NCI-H345 treated with DMSO at 0.1 percent for 48 hours (cell line): ENCODE measurements around the gene TGM2.

Source experiments
- DNase-seq: peaks from one replicate; lab custom pipeline; 2025; ENCODE audit not compliant: unreplicated experiment; lab: John Stamatoyannopoulos, UW

The TGM2 gene

DNA sequence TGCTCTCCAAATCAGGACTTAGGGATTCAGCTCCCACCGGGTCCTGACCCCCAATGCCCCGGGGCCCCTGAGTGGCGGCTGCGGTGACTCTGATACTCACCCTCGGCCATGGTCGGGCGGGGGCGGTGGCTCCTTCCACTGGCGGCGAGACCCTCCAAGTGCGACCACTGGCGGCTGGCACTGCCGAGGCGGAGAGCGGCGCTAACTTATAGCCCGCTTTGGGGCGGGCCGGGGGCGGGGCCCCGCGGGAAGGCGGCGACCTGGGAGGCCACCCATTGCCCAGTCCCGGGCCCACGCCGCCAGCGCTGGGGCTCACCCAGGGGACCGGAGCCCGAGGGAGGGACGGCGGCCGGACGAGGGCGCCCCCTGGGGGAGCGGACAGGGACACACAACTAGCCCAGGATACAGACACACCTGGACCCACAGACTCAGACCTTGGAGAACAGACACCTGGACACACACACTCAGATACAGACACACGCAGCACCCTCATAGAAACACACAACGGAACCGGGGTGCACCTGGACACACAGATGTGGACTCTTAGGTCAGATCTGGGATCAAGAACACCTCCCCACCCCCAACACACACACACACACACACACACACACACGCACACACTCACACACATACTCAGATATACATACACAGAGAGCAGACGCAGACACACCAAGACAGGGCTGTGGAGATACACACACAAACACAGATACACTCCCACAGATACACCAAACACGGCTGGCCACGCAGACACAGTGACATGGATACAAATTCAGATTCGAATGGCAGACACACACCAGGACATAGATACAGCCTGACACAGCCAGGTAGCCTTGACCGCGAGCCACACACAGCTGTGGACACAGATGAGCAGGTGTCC is at the start of gene TGM2:
TGM2 (minus strand) TSS at position 182 of the 877 bp plus-strand sequence; CDS start at position 110, 72 bp downstream.
- DNase-seq = no peak

DNA sequence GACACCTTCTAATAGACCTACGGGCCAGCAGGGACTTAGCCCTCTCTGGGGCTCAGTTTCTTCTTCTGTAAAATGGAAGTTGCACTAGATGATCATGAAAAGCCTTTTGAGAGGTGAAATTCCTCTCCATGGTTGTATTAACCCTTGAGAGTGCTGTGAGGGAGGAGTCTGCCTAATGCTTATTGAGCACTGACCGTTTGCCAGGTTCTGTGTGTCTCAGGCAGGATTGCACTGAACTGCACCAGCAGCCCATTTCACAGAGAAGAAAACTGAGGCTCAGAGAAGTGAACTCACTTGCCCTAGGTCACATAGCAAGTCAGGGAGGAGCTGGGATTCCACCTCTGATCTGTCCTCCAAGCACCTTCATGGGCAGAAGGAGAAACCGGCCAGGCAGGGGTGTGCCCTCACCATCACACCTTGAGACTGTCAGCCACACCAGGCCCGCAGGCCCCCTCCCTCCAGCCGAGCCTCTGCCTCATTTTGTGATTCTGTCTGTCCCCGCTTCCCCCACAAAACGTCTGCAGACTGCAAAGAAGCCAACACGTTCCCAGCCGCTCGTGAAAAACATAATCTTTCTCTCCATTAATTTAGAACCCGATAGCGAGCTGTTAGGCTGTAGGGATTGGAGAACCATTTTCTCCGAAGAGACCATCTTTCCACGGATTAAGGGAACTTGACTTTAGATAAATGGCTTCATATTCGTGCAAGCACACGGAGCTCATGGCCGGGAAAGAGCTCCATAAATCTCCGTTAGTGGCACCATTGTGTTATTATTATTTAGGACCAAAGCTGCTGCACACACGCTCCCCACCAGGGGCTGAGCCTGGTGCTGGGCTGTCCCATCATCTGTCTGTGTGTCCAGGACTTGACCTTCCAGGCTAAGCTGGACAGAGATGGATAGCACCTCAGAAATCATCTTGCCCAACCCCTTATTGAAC is 49.5 kb upstream of the TGM2 start:
- no peak for DNase-seq

DNA sequence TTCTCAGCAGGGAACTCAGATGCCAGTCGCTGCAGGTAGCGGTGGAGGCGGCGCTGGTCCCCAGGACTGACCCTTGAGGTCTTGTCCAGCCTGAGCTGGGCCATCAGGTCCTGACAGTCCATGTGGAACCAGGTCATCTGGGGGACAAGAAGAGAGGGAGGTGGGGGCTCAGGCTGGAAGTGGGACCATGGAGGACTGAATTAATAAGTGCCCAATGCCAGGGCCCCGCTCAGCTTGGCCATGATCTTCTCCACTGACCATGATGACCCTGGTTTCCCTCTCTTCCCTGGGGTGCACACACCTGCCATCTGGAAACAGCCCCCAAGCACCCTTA is 48.5 kb upstream of the TGM2 start:
- DNase-seq = no peak

DNA sequence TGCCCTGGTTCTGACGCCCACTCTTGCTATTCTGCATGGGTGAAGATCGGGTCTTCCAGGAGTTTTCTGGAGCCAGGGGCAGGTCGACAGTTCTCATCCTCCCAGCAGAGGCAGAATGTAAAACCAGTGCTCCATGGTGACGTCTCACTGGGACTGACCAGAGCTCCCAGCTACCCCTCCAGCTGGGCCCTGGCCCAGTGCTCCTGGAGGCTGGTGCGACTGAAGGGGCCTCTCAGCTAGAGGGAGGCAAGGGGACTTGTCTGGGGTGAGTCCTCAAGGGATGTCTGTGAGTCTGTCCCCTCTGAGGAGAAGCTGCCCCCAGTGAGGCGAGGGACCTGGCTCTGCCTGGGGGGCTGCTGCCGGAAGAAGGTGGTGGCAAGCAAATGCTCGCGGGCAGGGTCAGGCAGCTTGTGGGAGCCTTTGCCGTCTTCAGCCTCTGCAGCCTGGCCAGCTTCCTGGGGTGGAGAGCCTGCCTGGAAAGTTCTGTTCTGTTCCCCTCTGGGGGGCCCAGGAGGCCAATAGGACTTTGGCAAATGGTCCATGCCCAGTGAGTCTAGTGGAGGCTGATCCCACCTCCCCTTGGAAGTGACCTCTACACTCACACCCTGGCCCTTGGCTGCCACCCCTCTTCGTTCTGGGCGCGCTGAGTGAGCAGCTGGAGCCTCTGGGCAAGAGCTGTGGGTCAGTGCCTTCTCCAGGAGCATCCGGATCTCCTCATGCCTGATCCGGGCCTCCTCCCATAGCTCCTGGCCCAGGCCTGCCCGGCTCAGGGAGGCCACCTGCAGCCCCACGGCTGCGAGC is 47.9 kb upstream of the TGM2 start:
- no peak for DNase-seq

DNA sequence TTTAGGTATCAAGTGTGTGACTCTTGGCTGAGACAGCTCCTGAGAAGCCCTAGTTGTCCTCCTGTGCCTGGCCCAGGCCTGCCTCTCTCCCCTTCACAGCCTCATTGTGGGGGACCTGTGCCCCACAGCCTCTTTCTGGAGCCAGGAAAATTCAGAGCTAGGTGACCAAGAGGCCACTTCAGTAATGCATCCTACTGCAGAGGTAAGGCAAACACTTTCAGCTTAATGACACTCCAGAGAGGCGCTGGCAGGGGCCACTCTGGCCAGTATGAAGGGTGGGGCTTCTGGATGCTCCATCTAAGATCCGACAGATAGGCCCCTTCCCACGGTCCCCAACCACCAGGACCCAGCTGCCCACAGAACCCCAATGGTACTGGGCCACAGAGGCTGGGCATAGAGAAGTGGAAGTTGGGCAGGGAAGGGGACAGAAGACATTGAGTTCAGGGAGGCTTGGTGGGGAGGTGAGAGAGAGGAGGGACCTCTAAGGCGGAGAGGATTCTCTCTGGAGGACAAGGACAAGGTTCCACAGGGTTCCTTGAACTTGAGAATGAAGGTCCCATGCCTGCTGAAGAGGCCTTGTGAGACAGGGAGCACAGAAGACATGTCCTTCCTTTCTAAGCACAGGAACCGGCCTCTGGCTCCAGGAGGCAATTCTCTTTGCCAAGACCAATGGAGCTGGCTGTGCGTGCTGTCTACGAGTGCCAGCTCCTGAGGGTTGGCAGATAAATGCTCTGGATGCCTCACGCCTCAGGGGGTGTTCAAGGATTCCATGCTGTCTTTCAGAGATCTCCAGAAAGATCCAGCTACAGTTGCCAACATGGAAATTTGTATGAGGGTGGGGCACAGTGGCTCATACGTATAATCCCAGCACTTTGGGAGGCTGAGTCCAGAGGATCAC is 46.4 kb upstream of the TGM2 start:
- no peak for DNase-seq

DNA sequence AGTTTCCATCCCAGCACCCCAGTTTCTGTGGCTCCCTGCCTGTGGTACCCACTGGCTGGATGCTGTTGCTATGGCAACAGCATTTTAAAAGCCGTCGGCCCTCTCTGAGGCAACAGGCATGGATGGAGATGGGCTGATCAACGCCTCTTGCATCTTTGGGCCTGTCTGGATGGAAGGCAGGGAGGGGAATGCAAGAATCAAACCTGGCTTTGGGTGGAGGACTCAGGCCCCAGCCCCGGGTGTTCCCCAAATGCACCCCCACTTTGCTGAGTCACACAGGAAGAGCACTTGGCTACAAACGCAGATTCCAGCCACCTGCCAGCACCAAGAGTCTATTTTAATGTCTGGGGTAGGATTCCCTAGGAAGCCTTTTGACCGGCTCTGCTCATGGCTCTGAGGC is 45.7 kb upstream of the TGM2 start:
- DNase-seq = no peak

DNA sequence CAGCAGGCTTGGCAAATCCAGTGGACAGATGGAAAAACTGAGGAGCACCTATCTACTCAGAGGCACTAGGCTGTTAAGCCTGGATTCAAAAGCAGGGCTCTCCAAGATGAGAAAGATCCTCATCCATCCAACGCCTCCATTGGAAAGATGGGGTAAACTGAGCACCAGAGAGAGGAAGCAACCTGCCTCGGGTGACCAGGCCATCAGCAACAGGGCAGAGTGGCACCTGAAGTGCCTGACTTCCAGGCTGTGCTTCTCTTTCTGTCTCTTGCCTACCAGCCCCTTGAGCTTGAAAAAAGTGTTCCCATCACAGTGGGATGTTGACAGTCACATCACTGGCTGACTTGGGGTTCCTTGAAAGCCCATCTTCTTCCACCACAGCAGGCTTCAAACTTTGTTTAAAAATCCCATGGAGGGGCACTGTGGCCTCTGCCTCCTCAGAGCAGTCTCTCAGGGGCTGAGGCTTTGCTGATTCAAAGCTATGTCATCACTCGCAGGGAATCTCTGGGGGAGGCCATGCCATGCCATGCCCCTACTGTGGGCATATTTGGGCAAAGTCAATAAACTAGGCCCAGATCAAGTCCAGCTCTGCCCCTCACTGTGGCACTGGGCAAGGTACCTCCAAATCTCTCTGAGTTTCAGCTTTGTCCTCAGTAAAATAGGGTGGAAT is 44.8 kb upstream of the TGM2 start:
- DNase-seq = no peak

DNA sequence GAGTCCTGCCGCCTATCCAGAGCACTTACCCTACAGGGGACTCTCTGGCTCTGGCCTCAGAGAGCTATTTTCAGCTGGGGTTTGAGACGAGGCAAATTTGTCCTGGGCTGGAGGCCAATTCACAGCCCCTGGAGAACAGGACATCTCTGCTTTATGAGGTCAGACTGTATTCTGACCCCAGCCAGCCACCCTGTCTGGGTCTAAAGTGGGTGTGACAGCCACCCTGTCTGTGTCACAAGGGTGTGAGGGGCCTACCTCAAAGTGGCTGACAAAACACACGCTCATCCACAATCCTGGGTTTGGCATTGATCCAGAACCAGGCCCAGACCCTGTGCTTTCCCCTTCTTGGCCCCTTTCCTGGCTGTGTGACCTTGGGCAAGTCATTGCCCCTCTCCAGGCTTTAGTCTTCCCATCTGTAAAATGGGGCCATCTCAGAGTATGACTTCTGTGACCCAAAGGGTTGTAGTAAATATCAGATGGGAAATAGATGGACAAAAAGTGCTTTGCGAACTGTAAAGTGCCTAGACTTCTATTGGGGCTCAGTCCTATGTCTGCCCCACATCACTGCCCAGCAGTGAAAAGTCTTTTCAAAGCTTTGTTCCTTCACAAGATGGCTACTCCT is 44.1 kb upstream of the TGM2 start:
- DNase-seq = no peak

DNA sequence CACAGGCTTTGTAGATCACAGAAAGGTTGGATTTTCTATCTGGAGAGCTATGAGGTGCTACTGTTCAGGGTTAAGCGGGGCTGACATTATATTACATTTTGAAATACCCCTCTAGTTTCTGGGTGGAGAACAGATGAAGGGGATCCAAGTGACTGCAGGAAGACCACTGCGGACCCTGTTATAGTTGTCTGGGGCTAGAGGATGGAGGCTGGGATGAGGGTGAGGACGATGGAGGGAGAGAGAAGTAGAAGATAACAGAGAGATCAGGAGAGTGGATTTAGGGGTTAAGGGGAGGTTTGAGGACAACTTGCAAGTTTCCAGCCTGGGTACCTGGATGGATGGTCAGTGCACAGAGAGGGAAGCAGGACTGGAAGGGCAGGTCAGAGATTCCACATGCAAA is 43.5 kb upstream of the TGM2 start:
- no peak for DNase-seq

DNA sequence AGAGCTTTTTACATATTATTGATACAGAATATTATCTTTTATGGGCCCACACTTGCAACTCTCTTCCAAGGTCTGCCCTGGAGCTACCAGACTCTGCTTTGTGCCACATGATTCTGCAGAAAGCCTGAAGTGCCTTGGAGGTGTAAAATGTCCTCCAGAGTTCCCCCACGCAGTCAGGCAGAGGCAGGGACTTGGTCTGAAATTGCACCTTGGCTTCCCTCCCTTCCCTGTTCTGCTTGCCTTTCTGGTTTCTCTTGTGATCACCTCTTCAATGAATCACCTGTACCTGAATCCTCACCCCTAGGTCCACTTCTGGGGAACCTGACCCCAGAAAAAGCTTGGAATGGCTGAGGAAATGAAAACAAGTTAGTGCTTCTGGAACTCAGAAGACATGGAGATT is 43.0 kb upstream of the TGM2 start:
- no peak for DNase-seq

DNA sequence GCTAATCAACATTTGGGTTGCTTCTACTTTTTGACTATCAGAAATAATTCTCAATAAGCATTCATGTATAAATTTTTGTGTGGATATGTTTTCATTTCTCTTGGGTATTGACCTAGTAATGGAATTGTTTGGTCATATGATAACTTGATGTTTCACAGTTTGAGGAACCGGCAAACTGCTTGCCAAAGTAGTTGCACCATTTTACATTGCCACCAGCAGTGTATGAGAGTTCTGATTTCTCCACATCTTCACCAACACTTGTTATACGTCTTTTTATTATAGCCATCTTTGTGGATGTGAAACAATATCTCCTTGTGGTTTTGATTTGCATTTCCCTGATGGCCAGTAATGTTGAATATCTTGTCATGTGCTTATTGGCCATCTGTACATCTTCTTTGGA is 42.6 kb upstream of the TGM2 start:
- no peak for DNase-seq

DNA sequence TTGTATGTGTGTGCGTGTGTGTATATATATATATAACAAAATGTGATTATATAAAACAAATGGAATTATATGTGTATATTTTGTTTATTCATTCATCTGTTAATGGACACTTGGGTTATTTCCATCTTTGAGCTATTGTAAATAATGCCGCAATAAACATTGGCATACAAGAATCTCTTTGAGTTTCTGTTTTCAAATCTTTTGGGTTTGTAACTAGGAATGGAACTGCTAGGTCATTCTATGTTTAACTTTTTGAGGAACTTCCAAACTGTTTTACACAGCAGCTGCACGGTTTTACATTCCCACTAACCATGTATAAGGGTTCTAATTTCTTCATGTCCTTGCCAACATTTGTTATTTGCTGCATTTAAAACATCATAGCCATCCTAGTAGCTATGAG is 39.9 kb upstream of the TGM2 start:
- DNase-seq = no peak

DNA sequence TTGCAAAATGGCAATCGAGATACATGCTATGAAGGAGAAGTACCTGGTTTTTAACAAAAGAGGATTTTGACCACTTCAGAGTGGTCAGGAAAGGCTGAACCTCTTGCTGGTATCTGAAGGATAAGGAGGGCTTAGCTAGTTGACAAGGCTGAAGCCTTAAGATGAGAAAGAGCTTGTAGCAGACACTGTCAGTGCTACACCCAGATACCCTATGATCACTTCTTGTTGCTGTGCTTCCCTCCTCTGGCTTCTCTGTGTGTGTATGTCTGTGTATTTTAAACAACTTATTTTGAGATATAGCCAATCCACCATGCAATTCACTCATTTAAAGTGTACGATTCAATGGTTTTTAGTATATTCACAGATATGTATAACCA is 38.9 kb upstream of the TGM2 start:
- no peak for DNase-seq

DNA sequence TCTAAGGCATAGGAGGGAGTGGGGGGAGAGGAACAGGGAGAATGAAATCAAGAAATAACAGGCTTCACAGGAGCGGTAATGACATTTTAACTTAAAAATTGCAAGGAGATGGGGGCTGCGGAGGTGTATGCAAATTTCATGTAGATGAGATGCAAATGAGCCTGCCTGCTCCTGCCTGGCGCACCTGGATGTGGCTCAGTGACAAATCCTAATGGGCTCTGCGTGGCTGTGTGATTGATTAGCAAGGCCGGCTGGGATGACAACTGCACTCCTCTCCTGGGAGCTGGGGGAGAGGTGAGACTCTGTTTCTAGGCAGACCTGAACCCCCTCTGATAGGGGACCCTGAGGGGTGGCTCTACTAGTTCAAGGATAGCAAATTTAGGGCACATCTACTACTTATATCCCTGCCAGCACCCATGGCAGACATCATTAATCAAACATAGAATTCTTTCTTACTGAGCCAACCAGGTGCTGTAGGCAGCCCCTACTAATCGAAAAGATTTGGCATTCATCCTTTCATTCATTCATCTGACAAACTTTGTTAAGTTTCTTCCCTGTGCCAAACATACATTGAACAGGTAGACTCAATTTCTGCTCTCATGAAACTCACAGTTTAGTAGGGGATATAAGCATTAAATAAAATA is 38.4 kb upstream of the TGM2 start:
- DNase-seq = no peak

DNA sequence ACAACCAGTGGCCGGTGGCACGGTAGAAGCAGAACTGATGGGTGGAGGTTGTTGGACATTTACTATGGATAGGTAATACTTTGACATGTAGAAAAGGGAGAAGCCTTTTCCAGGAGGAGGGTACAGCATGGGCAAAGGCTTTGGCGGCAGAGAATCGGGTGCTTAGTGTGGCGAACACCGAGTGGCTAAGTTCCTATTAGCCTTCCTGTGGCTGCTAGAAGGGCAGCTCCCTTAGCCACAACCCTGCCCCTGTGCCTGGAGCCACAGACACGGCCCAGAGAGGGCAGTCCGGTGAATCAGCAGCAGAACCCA is 37.9 kb upstream of the TGM2 start:
- DNase-seq = no peak

DNA sequence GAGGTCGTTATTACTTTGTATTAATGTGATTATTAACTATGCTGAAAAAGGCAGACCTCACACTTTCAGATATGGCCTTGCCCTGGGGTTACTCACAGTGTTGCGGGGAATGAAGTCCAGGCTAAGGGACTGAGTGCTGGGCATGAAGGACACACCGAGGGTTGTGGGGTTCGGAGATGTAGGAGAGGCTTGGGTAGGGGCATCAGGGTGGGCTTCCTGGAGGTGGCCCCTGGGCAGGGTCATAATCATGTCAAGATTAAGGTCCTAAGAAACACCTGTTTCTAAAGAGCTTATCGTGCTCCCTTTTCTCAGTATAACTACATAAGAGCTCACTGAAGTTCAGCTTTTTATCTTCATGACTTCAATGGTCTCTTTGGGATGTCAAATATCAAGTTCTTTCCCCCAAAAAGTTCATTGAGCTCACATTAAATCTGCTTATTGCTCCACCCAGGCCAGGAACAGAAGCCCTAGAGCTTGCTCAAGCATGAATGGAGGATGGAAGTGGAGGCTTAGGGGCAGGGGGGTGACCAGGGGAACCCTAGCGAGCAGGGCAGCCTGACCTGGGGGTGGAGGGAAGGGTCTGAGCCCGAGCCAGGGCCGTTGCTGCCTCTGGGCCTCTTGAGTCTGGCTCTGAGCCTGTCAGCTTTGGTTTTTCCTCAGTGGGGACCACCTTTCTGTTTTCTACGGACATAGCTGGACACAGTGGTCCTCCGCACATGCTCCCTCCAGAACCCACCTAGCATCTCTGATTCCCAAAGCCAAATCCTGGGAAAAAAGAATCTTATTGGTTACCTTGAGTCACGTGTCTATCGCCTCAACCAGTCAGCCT is 37.3 kb upstream of the TGM2 start:
- no peak for DNase-seq

DNA sequence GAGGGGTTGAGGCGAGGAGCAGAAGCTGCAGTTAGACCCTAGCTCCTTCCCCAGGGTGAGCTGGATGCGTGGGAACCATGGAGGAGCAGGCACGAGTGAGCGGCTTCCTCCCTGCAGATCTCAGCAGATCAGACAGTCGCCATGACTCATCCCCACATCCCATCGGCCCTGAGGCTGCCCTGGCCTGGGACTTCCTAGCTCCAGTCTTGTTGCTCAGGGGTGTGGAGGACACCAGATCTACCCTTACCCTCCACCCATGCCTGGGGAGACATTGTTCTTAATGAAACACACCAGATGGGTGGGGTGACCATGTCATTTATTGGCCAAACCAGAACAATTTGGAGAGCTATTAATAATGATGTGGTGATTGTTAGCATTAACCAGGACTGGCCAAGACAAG is 36.3 kb upstream of the TGM2 start:
- no peak for DNase-seq

DNA sequence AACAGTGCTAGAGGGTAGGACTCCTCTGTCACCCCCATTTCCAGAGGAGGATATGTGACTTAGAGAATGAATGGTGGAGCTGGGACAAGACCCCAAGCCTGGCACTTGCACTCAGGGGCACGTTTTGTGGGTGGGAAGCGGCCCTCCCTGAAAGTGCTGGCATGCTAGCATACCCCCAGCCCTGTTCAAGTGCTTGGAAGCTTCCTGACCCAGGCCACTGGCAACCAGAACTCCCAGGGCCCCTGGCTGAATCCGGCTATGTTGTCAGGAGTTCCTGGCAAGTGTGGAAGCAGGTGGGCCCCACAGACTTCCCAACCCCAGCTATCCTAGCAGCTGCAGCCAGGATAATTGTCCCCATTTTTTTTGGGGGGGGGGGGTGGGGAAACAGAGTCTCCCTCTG is 35.6 kb upstream of the TGM2 start:
- no peak for DNase-seq
